NCI-H1436 treated with DMSO at 0.1 percent for 48 hours (cell line): ENCODE results near the gene STARD3NL.
"Not testable (repeated sequence)": the region's sequence is repeated elsewhere in the genome, so short reads cannot be mapped to it uniquely, and the experiment has no call there.

Experiments
- DNase-seq: peaks from one replicate; lab custom pipeline; 2025; lab: John Stamatoyannopoulos, UW

STARD3NL gene, protein sequence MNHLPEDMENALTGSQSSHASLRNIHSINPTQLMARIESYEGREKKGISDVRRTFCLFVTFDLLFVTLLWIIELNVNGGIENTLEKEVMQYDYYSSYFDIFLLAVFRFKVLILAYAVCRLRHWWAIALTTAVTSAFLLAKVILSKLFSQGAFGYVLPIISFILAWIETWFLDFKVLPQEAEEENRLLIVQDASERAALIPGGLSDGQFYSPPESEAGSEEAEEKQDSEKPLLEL

DNA sequence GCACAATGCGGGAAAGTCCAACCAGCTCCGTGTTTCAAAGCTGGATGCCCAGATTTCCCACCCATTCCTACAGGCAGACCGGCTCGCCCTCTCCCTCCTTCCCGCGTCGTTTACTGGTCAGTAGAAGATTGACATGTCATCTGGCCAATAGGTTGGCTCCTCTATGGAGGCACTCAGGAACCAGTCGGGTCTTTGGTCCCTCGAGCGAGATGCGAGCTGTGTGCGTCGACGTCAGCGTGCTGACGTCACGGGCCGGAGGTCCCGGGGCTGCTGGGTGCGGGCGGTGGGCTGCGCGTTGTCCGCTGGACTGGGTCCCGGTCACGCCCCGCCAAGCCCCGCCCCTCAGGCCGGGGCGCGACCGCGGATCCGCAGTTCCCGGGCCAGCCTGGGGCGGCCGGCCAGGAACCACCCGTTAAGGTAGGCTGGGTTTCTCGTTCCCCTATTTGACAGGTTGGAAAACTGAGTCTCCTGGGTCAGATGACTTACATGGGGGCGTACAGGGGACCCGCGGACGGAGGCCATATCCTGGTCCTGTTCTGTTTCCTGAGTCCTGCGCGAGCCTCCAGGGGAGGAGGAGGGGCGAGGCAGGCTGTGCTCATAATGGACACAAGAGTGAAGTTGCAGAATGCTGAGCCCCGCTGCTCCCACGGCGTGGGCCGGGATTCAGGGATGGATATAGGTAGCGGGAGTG, at the start of gene STARD3NL:
TSS of gene STARD3NL (plus strand) at position 242 of the 691 bp plus-strand sequence. CDS start 29,260 bp downstream, outside the sequence.
- peak; percentile 94 for DNase-seq

DNA sequence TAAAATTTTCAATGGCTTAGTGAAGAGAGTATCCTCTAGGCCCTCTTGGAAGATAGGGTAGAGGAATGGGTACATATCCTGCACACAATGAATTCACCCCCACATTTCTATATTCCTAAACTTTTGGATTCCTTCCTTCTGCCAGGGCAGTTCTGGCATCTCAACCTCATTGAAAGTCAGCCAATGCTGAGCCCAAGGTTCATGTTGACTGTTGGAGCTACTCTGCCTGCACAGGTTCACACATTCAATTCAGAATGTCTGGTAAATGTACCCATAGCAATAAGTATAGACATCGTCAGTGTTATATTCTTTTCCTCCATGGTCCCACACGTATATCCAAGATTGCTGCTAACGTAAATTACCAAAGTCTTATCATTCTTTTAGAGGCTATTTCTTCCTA, 48.9 kb upstream of the STARD3NL start:
- no peak for DNase-seq

GRCh38 chr7:38129579-38129978, 48.5 kb upstream of the STARD3NL start:
- DNase-seq = no peak

GRCh38 chr7:38138171-38138570, 39.9 kb upstream of the STARD3NL start:
- no peak for DNase-seq

GRCh38 chr7:38141187-38141586, 36.9 kb upstream of the STARD3NL start:
- no peak for DNase-seq

DNA sequence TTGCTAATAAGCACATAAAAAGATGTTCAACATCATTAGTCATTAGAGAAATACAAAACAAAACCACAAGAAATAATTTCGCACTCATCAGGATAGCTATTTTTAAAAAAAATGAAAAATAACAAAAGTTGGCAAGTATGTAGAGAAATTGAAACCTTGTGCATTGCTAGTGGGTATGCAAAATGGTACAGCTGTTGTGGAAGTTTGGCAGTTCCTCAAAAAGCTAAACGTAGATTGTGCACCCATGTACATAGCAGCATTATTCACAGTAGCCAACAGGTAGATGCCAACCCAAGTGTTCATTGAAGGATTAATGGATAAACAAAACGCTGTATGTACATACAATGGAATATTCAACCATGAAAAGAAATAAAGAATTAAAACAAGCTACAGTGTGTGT, 35.3 kb upstream of the STARD3NL start:
- no peak for DNase-seq

- no peak for DNase-seq
Measured at GRCh38 chr7:38147005-38147404, 31.0 kb upstream of the STARD3NL start.

- no peak for DNase-seq
Measured at GRCh38 chr7:38151556-38151955, 26.5 kb upstream of the STARD3NL start.

DNA sequence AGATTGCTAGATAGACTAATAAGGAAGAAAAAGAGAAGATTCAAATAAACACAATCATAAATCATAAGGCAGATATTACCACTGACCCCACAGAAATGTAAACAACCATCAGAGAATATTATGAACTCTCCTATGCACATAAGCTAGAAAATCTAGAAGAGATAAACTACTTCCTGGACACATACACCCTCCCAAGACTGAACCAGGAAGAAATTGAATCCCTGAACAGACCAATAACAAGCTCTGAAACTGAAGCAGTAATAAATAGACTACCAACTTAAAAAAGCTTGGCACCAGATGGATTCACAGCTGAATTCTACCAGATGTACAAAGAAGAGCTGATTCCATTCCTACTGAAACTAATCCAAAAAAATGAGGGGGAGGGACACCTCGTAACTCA, 24.5 kb upstream of the STARD3NL start:
- no peak for DNase-seq

DNA sequence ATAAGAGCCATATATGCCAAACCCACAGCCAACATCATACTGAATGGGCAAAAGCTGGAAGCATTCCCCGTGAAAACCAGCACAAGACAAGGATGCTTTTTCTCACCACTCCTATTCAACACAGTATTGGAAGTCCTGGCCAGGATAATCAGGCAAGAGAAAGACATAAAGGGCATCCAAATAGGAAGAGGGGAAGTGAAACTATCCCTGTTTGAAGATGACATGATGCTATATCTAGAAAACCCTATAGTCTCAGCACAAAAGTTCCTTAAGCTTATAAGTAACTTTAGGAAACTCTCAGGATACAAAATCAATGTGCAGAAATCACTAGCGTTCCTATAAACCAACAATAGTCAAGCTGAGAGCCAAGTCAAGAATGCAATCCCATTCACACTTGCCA, 23.8 kb upstream of the STARD3NL start:
- DNase-seq = no peak

- no peak for DNase-seq
Measured at GRCh38 chr7:38160003-38160571, 18.0 kb upstream of the STARD3NL start.

- no peak for DNase-seq
Measured at GRCh38 chr7:38162036-38162435, 16.0 kb upstream of the STARD3NL start.

- no peak for DNase-seq
Measured at GRCh38 chr7:38163671-38164070, 14.4 kb upstream of the STARD3NL start.

GRCh38 chr7:38168890-38169570, 9.0 kb upstream of the STARD3NL start:
- DNase-seq = no peak

GRCh38 chr7:38169847-38170246, 8.2 kb upstream of the STARD3NL start:
- DNase-seq = no peak

DNA sequence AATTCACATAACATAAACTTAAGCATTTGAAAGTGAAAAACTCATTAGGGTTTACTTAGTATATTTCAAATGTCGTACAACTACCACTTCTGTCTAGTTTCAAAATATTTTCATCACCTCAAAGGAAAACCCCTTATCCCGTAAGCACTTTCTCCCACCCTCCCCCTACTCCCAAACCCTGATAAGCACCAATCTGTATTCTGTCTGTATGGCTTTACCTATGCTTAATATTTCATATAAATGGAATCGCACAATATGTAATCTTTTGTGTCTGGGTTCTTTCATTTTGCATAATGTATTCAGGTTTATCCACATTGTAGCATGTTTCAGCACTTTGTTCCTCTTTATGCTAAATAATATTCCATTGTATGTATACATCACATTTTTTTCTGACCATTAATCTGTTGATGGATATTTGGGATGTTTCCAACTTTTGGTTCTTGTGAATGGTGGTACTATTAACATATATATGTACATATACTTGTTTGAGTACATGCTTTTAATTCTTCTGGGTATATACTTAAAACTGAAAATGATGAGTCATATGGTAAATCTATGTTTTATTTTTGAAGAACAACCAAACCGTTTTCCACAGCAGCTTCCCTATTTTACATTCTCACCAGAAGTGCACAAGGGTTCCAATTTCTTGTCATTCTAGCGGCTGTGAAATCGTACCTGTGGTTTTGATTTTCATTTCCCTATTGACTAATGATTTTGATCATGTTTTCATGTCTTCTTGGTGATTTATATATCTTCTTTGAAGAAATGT, 6.2 kb upstream of the STARD3NL start:
- no peak for DNase-seq

DNA sequence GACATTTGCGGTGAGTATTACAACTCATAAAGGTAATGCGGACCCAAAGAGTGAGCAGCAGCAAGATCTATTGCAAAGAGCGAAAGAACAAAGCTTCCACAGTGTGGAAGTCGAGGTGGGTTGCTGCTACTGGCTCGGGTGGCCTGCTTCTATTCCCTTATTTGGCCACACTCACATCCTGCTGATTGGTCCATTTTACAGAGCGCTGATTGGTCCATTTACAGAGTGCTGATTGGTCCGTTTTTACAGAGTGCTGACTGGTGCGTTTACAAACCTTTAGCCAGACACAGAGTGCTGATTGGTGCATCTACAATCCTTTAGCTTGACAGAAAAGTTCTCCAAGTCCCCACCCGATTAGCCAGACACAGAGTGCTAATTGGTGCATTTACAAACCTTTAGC, 2.5 kb upstream of the STARD3NL start:
- not testable (repeated sequence) for DNase-seq

- no peak for DNase-seq
Measured at GRCh38 chr7:38177621-38178003, 433 bp upstream of the STARD3NL start.

- no peak for DNase-seq
Measured at GRCh38 chr7:38178695-38179344, 775 bp downstream of the STARD3NL start.

DNA sequence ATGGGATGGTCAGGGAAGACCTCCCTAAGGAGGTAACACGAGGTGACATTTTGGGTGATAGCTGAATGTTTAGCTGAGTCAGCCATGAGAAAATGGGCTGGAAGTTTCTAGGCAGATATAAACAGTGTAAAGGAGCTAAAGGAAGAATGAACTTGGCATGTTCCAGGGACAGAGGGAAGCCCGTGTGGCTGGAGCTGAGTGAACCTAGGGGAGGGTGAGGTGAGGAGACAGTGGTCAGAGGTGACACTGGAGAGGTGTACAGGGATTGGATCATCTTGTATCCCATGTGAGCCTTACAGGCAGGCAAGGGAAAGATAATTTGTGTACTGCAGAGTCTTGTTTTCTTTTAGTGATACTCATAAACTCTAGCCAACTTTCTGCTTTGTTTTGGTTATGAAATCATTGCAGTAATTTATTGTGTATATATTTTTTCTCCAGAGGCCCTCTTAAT, 1.8 kb downstream of the STARD3NL start:
- DNase-seq = no peak

- DNase-seq = no peak
Measured at GRCh38 chr7:38181111-38181510, 3.1 kb downstream of the STARD3NL start.

- no peak for DNase-seq
Measured at GRCh38 chr7:38182450-38182849, 4.4 kb downstream of the STARD3NL start.
